HepG2 (cell line): ENCODE measurements around the gene CNR1. TPM values are rescaled to one million over a fixed set of nuclear protein-coding genes. Genes with fewer than 3 reads are reported as not detected.

Source experiments
- ATAC-seq: fragments of 200-7000 bp; cut with Tn5 transposase; 3 replicates; pipeline ENCODE4 v1.9.1; 2020; ENCODE audit warnings: mild to moderate bottlenecking, moderate library complexity
- BruUV-seq: library from RNA; stranded (reverse); fragments of 400-500 nt; replicated peaks from 2 replicates; lab custom pipeline; 2021; lab: Mats Ljungman, UMichigan
- CTCF ChIA-PET: fragments of 300-600 bp; formaldehyde crosslinking; extraction: SDS; loops from one replicate; lab custom pipeline; 2021; ENCODE audit warnings: low total read pairs, inconsistent platforms, low intra/inter-chr PET ratio; lab: Yijun Ruan, JAX
- POLR2A ChIA-PET: fragments of 350-600 bp; sonication (Branson Sonifier 250); formaldehyde crosslinking; loops from one replicate; lab custom pipeline; 2020; ENCODE audit warnings: antibody characterized with exemption, inconsistent platforms; lab: Yijun Ruan, JAX
- DNase-seq: peaks from one replicate; pipeline ENCODE4 v3.0.0-alpha.2; 2015; ENCODE audit warnings: low spot score
- FAIRE-seq: peaks from 3 replicates; lab custom pipeline; 2011; peaks lifted over from hg19 to GRCh38; lab: Jason Lieb, UNC
- H2AFZ ChIP-seq: one replicate; pipeline ENCODE4 v1.6.1; 2011; ENCODE audit warnings: low read length, inconsistent platforms
- H3K27ac ChIP-seq: fragments of 300-600 bp; 3 replicates; pipeline ENCODE4 v1.8.0; 2011; ENCODE audit warnings: mixed run types, mild to moderate bottlenecking, mixed read lengths, low read length, inconsistent platforms; ENCODE audit not compliant: insufficient read depth; ENCODE audit errors: extremely low read length
- H3K27me3 ChIP-seq, 2 experiments: fragments of 200-600 bp in 1 of 2; 2 replicates in 1 of 2; 3 replicates in 1 of 2; pipeline versions ENCODE4 v1.6.0 to v1.8.0; 2011; ENCODE audit warnings: low read length in 2 of 2, mild to moderate bottlenecking in 2 of 2, moderate library complexity in 2 of 2, inconsistent platforms in 1 of 2; ENCODE audit not compliant: insufficient read depth in 2 of 2, control insufficient read depth in 1 of 2
- H3K36me3 ChIP-seq, 2 experiments: fragments of 200-600 bp in 1 of 2; replicated peaks in 1 of 2; 2 replicates in 1 of 2; 3 replicates in 1 of 2; pipeline versions ENCODE4 v1.5.1 to v1.8.0; 2011; ENCODE audit warnings: low read length in 2 of 2, inconsistent platforms in 1 of 2; ENCODE audit not compliant: insufficient read depth in 2 of 2, control insufficient read depth in 1 of 2
- H3K4me1 ChIP-seq: 2 replicates; pipeline ENCODE4 v1.5.1; 2012; ENCODE audit warnings: low read length, inconsistent platforms; ENCODE audit not compliant: insufficient read depth
- H3K4me2 ChIP-seq: 2 replicates; pipeline ENCODE4 v1.6.0; 2011; ENCODE audit warnings: low read depth, low read length, inconsistent platforms
- H3K4me3 ChIP-seq, 3 experiments: fragments of 200-600 bp in 1 of 3; sonication (generic), shearing (Covaris generic) in 1 of 3; replicated peaks in 1 of 3; 2 replicates each; pipeline ENCODE4 v1.5.1; 2011 to 2016; ENCODE audit warnings: low read length in 3 of 3, inconsistent platforms in 2 of 3, low read depth in 2 of 3, mild to moderate bottlenecking in 2 of 3, control low read depth in 1 of 3, mixed read lengths in 1 of 3; ENCODE audit not compliant: insufficient read depth in 1 of 3
- H3K79me2 ChIP-seq: one replicate; pipeline ENCODE4 v1.6.1; 2011; ENCODE audit warnings: low read length, inconsistent platforms; ENCODE audit not compliant: insufficient read depth
- H3K9ac ChIP-seq: 2 replicates; pipeline ENCODE4 v1.6.0; 2011; ENCODE audit warnings: mild to moderate bottlenecking, low read depth, low read length, inconsistent platforms; ENCODE audit not compliant: insufficient read depth
- H3K9me3 ChIP-seq: 2 replicates; pipeline ENCODE4 v1.5.1; 2012; ENCODE audit warnings: mild to moderate bottlenecking, low read length
- H4K20me1 ChIP-seq: 2 replicates; pipeline ENCODE4 v1.6.0; 2011; ENCODE audit warnings: inconsistent platforms, mild to moderate bottlenecking, low read length, moderate library complexity; ENCODE audit not compliant: insufficient read depth
- BATF2 ChIP-seq: sonication (generic); formaldehyde crosslinking; IDR thresholded peaks from 2 replicates; pipeline ENCODE4 v1.8.0; 2022; ENCODE audit warnings: mild to moderate bottlenecking, missing genetic modification reagents, moderate library complexity
- DNMT1 ChIP-seq: sonication (generic); formaldehyde crosslinking; IDR thresholded peaks from 2 replicates; pipeline ENCODE4 v1.5.1; 2020; ENCODE audit warnings: mild to moderate bottlenecking, missing genetic modification reagents
- DPF2 ChIP-seq: sonication (generic); formaldehyde crosslinking; IDR thresholded peaks from 2 replicates; pipeline ENCODE4 v1.4.0; 2020; ENCODE audit warnings: mild to moderate bottlenecking, low read depth, missing genetic modification reagents, borderline replicate concordance
- EEA1 ChIP-seq: sonication (generic); formaldehyde crosslinking; IDR thresholded peaks from 2 replicates; pipeline ENCODE4 v1.5.1; 2020; ENCODE audit warnings: mild to moderate bottlenecking, missing genetic modification reagents, borderline replicate concordance
- GATAD1 ChIP-seq: IDR thresholded peaks from 2 replicates; pipeline ENCODE4 v1.6.1; 2016; ENCODE audit warnings: missing genetic modification reagents, missing compliant biosample characterization
- THAP7 ChIP-seq: sonication (generic); formaldehyde crosslinking; IDR thresholded peaks from 2 replicates; pipeline ENCODE4 v1.8.1; 2023; ENCODE audit warnings: mild to moderate bottlenecking, missing genetic modification reagents
- ZBTB4 ChIP-seq: sonication (generic); formaldehyde crosslinking; IDR thresholded peaks from 2 replicates; pipeline ENCODE4 v1.4.0; 2020; ENCODE audit warnings: missing genetic modification reagents, mild to moderate bottlenecking, borderline replicate concordance
- ZHX1 ChIP-seq: sonication (generic); formaldehyde crosslinking; IDR thresholded peaks from 2 replicates; pipeline ENCODE4 v1.8.1; 2022; ENCODE audit warnings: low read depth, mild to moderate bottlenecking, missing genetic modification reagents
- ZNF597 ChIP-seq: sonication (generic); formaldehyde crosslinking; IDR thresholded peaks from 2 replicates; pipeline ENCODE4 v1.5.0; 2020; ENCODE audit warnings: missing genetic modification reagents
- WGBS: methylation state at CpG from one replicate; pipeline ENCODE4 v1.1.6; 2017; ENCODE audit warnings: low lambda C conversion rate; 5-methylcytosine and 5-hydroxymethylcytosine counted together
- in situ Hi-C: cut with HindIII; loops from 2 replicates; pipeline ENCODE4 v1.10.0; 2017; ENCODE audit warnings: low pct_unique_long_range_greater_than_20kb; ENCODE audit not compliant: extremely low pct_ligation_motif_present
- intact Hi-C: fragments of 100-400 bp; cut with micrococcal nuclease; formaldehyde crosslinking; loops from one replicate; pipeline ENCODE4 v1.10.0; 2022; ENCODE audit not compliant: unreplicated experiment
- polyA plus RNA-seq, 8 experiments: library from polyadenylated mRNA; depleted of rRNA in 3 of 8; stranded (reverse) in 7 of 8; unstranded in 1 of 8; fragments of >200 nt; fragmentation: Illumina TruSeq in 4 of 8; extraction: Trizol in 4 of 8; gene quantifications; 2 replicates each; pipeline versions ENCODE4 v1.2.1 to v1.2.3, GENCODE V29; 2011 to 2016; ENCODE audit warnings: low read depth in 4 of 8, missing spikeins in 1 of 8, mixed read lengths in 1 of 8; ENCODE audit not compliant: insufficient read depth in 1 of 8
- total RNA-seq, 5 experiments: library from RNA; depleted of rRNA; stranded (reverse); fragments of >200 nt; fragmentation: Illumina TruSeq; extraction: Trizol; gene quantifications; 2 replicates each; pipeline ENCODE4 v1.2.3, GENCODE V29; 2016; ENCODE audit warnings: low read depth in 1 of 5

Gene CNR1
- total and polyA plus RNA-seq, 2 of the 13 experiments (the other 11 are each of a cell fraction or from before 2014, with no cell fraction given) = not detected

GRCh38 chr6:88144637-88145297, 21.4 kb downstream of the CNR1 start:
- CTCF ChIA-PET = no interaction called here
- no peak overlapping the region for H3K4me3 ChIP-seq
- H3K9me3 ChIP-seq = no peaks in the 10 kb centered on the region
- no TSS peak for BruUV-seq
- in situ Hi-C loops (no loop called here), intact Hi-C loops (no loop called here)
- DNase-seq = no peak
- H3K79me2 ChIP-seq = no peaks in the 10 kb centered on the region
- no peak for FAIRE-seq
- no peaks in the 10 kb centered on the region for H3K36me3 ChIP-seq
- H4K20me1 ChIP-seq = no peaks in the 10 kb centered on the region
- peaks cover 0 to 2% of the 10 kb centered on the region in 2 experiments; a peak in 1 of 5 replicates for H3K27me3 ChIP-seq
- whole genome bisulfite sequencing = 59% methylated on average over 9 of the region's 20 CpGs
- no peak overlapping the region for H2AFZ ChIP-seq
- peaks cover 10% of the 10 kb centered on the region for H3K4me1 ChIP-seq
- H3K27ac ChIP-seq = no peak overlapping the region
- no peak overlapping the region for H3K9ac ChIP-seq
- no peak for ATAC-seq
- POLR2A ChIA-PET = no interaction called here
- H3K4me2 ChIP-seq = no peak overlapping the region
- TF ChIP-seq BATF2 (CRISPR knock-in tag) (no peak), ZBTB4 (CRISPR knock-in tag) (no peak), THAP7 (CRISPR knock-in tag) (no peak), GATAD1 (CRISPR knock-in tag) (no peak), EEA1 (CRISPR knock-in tag) (no peak), DPF2 (CRISPR knock-in tag) (no peak), DNMT1 (CRISPR knock-in tag) (no peak), ZHX1 (no peak), ZNF597 (CRISPR knock-in tag) (no peak)
